Upper lobe of left lung (tissue), 6 donors: Measurements from ENCODE around the gene DLEC1. TPM values are rescaled to one million over a fixed set of nuclear protein-coding genes. Genes with fewer than 3 reads are reported as not detected.

ENCODE experiments used
- ATAC-seq, 2 donors: fragments of 200-7000 bp; cut with Tn5 transposase; one replicate each; pipeline ENCODE4 v1.9.1; 2022; ENCODE audit warnings: mild to moderate bottlenecking in 2 of 2, moderate library complexity in 2 of 2; ENCODE audit not compliant: low FRiP score in 2 of 2
- DNase-seq, 2 donors: peaks; one replicate each; pipeline ENCODE4 v3.0.0-alpha.2; 2019 to 2020
- H3K27ac ChIP-seq, 4 donors: fragments of 200-600 bp; sonication (generic); one replicate each; pipeline ENCODE4 v1.5.1; 2016 to 2019
- H3K27me3 ChIP-seq, 4 donors: fragments of 200-600 bp; sonication (generic); one replicate each; pipeline ENCODE4 v1.5.1; 2017 to 2019
- H3K36me3 ChIP-seq, 4 donors: fragments of 200-600 bp; sonication (generic); one replicate each; pipeline ENCODE4 v1.5.1; 2016 to 2019
- H3K4me1 ChIP-seq, 4 donors: fragments of 200-600 bp; sonication (generic); one replicate each; pipeline ENCODE4 v1.5.1; 2018 to 2019
- H3K4me3 ChIP-seq, 4 donors: fragments of 200-600 bp; sonication (generic); one replicate each; pipeline ENCODE4 v1.5.1; 2017 to 2019; ENCODE audit warnings: mild to moderate bottlenecking in 2 of 4, moderate library complexity in 1 of 4
- H3K9me3 ChIP-seq, 4 donors: fragments of 200-600 bp; sonication (generic); one replicate each; pipeline ENCODE4 v1.5.1; 2018 to 2019
- EP300 ChIP-seq, 4 donors: sonication (generic); formaldehyde crosslinking; IDR thresholded peaks; one replicate each; pipeline ENCODE4 v1.5.1; 2017; ENCODE audit warnings: antibody characterized with exemption in 4 of 4, control low read depth in 2 of 4
- POLR2A ChIP-seq, 4 donors: fragments of 450-650 bp; IDR thresholded peaks; one replicate each; pipeline ENCODE4 v1.5.1; 2016 to 2017; ENCODE audit warnings: antibody characterized with exemption in 4 of 4, mild to moderate bottlenecking in 2 of 4
- POLR2AphosphoS5 ChIP-seq, 2 donors: sonication (generic); formaldehyde crosslinking; IDR thresholded peaks; one replicate each; pipeline ENCODE4 v1.5.1; 2017; ENCODE audit warnings: antibody characterized with exemption in 2 of 2
- WGBS, 2 donors: methylation state at CpG; one replicate each; pipeline ENCODE4 v1.1.5; 2017 to 2018; 5-methylcytosine and 5-hydroxymethylcytosine counted together
- total RNA-seq, 6 donors: library from RNA; depleted of rRNA in 4 of 6; stranded (reverse); fragments of >200 nt in 4 of 6; gene quantifications; one replicate each; pipeline versions ENCODE4 v1.1.0 to v1.2.1, GENCODE V29; 2016 to 2021
- TF ChIP-seq, protein P1 (sequence below), 6 experiments: fragments of 450-650 bp in 4 of 6; fragments of 200-600 bp in 2 of 6; sonication (generic) in 2 of 6; IDR thresholded peaks; one replicate each; pipeline ENCODE4 v1.5.1; 2016 to 2019; ENCODE audit warnings: antibody characterized with exemption in 6 of 6
- donor health status: DM: no; HTN: no; CAD: no; lungs with moderate emphysema.
- donor health status: DM: no; HTN: yes; CAD: no; lungs with severe emphysema.

DLEC1 gene
- total RNA-seq, 6 donors from 2014 or later: 2.3 to 34.8 (median 14.3) TPM

DNA sequence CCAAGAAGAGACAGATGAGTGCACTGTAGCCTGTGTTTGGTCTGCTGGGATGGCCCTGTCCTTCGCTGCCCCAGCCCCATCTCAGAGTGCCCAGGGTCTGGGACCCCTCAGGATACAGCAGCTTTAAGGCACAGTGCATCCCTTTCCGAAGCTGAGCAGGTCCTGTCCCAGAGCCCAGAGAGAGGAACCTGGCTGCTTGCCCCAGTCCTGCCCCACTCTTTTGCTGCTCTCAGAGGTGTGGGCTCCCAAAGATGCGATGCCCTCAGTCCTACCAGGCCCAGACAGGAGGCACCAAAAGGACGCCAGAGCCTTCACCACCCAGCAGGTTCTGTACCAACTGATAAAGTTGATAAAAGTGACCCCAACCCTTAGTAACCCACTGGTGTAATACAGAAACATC is 17.8 kb upstream of the DLEC1 start:
- Histone ChIP-seq H3K27ac (peak overlapping the region in 2 of 4 donors; percentile 93 to 94), H3K4me3 (no peak overlapping the region), H3K9me3 (peaks cover 0 to 3% (median 0%) of the 10 kb centered on the region in 4 donors), H3K36me3 (peaks cover 3 to 39% (median 24%) of the 10 kb centered on the region in 4 donors), H3K27me3 (no peaks in the 10 kb centered on the region), H3K4me1 (peaks cover 18 to 30% (median 24%) of the 10 kb centered on the region in 4 donors)
- no peak for DNase-seq
- TF ChIP-seq, protein P1, sequence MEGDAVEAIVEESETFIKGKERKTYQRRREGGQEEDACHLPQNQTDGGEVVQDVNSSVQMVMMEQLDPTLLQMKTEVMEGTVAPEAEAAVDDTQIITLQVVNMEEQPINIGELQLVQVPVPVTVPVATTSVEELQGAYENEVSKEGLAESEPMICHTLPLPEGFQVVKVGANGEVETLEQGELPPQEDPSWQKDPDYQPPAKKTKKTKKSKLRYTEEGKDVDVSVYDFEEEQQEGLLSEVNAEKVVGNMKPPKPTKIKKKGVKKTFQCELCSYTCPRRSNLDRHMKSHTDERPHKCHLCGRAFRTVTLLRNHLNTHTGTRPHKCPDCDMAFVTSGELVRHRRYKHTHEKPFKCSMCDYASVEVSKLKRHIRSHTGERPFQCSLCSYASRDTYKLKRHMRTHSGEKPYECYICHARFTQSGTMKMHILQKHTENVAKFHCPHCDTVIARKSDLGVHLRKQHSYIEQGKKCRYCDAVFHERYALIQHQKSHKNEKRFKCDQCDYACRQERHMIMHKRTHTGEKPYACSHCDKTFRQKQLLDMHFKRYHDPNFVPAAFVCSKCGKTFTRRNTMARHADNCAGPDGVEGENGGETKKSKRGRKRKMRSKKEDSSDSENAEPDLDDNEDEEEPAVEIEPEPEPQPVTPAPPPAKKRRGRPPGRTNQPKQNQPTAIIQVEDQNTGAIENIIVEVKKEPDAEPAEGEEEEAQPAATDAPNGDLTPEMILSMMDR (IDR thresholded peaks at IDR 0.05): no peak
- TF ChIP-seq EP300 (IDR thresholded peaks at IDR 0.05) (no peak), POLR2AphosphoS5 (IDR thresholded peaks at IDR 0.05) (no peak), POLR2A (IDR thresholded peaks at IDR 0.05) (no peak)
- WGBS, 2 donors: 96% methylated on average over 3 to 4 of the region's 4 CpGs
- ATAC-seq: no peak

GRCh38 chr3:38022301-38022700 is 16.7 kb upstream of the DLEC1 start:
- H3K27ac ChIP-seq: peak overlapping the region; percentile 50 to 94 (median 78)
- ATAC-seq: no peak

GRCh38 chr3:38022896-38023709 is 15.9 kb upstream of the DLEC1 start:
- peak overlapping the region in 3 of 4 donors; percentile 63 to 81 (median 72) for H3K4me3 ChIP-seq
- H3K9me3 ChIP-seq: no peaks in the 10 kb centered on the region
- DNase-seq: no peak
- H3K4me1 ChIP-seq: peaks cover 18 to 32% (median 24%) of the 10 kb centered on the region in 4 donors
- peak overlapping the region in 3 of 4 donors; percentile 93 to 97 (median 94) for H3K27ac ChIP-seq
- H3K36me3 ChIP-seq: peaks cover 0 to 20% (median 10%) of the 10 kb centered on the region in 4 donors
- 85 to 86% methylated on average over 5 to 6 of the region's 6 CpGs for WGBS, 2 donors
- H3K27me3 ChIP-seq: no peaks in the 10 kb centered on the region
- no peak for TF ChIP-seq POLR2A (IDR thresholded peaks at IDR 0.05)
- no peak for TF ChIP-seq POLR2AphosphoS5 (IDR thresholded peaks at IDR 0.05)
- TF ChIP-seq, protein P1 (IDR thresholded peaks at IDR 0.05): no peak
- no peak for TF ChIP-seq EP300 (IDR thresholded peaks at IDR 0.05)
- ATAC-seq: no peak

More at GRCh38 chr3:38022301-38022700, 16.7 kb upstream of the DLEC1 start:
- 48% methylated on average over 3 of the region's 3 CpGs; no CpG with 5 or more reads in 1 of the 2 donors for WGBS, 2 donors
- Histone ChIP-seq H3K4me1 (peaks cover 18 to 30% (median 24%) of the 10 kb centered on the region in 4 donors), H3K9me3 (no peaks in the 10 kb centered on the region), H3K36me3 (peaks cover 0 to 28% (median 13%) of the 10 kb centered on the region in 4 donors), H3K27me3 (no peaks in the 10 kb centered on the region), H3K4me3 (no peak overlapping the region)
- TF ChIP-seq POLR2A (IDR thresholded peaks at IDR 0.05): no peak
- TF ChIP-seq, protein P1 (IDR thresholded peaks at IDR 0.05): no peak
- TF ChIP-seq POLR2AphosphoS5 (IDR thresholded peaks at IDR 0.05): peak in 1 of 2 donors; percentile 45
- DNase-seq: no peak

DNA sequence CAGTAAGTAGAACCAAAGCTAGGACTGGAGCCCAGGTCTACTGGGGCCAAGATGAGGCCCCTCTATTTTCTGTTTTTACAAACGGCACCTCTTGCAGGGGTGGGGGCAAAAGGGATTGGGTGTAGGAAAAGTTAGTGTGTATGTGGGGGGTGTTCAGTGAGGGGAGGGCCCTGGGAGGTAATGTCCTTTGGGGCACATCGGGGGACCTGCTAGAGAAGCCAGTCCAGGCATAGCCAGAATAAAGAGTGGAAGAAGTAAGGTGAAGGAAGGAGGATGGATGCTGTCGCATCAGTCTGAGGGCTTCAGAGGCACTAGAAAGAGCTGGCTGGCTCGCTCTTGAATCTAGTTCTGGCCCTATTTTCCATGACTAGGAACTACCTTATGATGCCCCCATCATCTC is 12.2 kb upstream of the DLEC1 start:
- DNase-seq: no peak
- Histone ChIP-seq H3K27ac (no peak overlapping the region), H3K4me1 (peaks cover 38 to 68% (median 46%) of the 10 kb centered on the region in 4 donors), H3K36me3 (no peaks in the 10 kb centered on the region), H3K4me3 (no peak overlapping the region), H3K9me3 (no peaks in the 10 kb centered on the region), H3K27me3 (peaks cover 0 to 7% (median 0%) of the 10 kb centered on the region in 4 donors)
- no peak for TF ChIP-seq POLR2A (IDR thresholded peaks at IDR 0.05)
- TF ChIP-seq, protein P1 (IDR thresholded peaks at IDR 0.05): no peak
- TF ChIP-seq POLR2AphosphoS5 (IDR thresholded peaks at IDR 0.05): no peak
- TF ChIP-seq EP300 (IDR thresholded peaks at IDR 0.05): no peak
- no peak for ATAC-seq
- 72 to 82% methylated on average over 4 of the region's 4 CpGs for WGBS, 2 donors
